Activated T-cell treated with anti-CD3 and anti-CD28 coated beads for 24 hours (primary cell): ENCODE measurements around the gene CSNK2A1.
"Not testable (repeated sequence)": the region's sequence is repeated elsewhere in the genome, so short reads cannot be mapped to it uniquely, and the experiment has no call there.

Source experiments
- DNase-seq: peaks from one replicate; pipeline ENCODE4 v3.0.0-alpha.2; 2020; ENCODE audit warnings: low read depth

Gene CSNK2A1

GRCh38 chr20:483815-484644, 59.6 kb downstream of the CSNK2A1 start:
- no peak for DNase-seq

- no peak for DNase-seq
These were observed 62.4 kb downstream of the CSNK2A1 start for GRCh38 chr20:481167-481566.

- no peak for DNase-seq
These were observed 63.5 kb downstream of the CSNK2A1 start for GRCh38 chr20:480044-480443.

DNA sequence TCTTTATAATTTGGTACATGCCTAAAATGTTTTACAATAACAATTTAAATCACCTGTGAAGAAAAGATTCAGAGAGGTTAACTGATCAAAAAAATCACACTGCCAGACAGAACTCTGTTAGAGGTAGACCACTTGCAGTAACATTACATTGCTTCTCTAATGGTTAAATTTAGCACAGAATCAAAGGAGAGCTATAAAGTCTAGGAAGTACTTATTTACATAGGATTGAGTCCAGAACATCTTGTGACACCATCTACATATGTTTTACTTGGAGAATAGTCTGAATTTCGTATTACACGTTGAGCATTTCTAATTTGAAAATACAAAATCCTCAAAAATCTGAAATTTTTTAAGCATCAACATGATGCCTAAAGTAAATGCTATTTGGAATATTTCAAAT, 64.1 kb downstream of the CSNK2A1 start:
- no peak for DNase-seq

DNA sequence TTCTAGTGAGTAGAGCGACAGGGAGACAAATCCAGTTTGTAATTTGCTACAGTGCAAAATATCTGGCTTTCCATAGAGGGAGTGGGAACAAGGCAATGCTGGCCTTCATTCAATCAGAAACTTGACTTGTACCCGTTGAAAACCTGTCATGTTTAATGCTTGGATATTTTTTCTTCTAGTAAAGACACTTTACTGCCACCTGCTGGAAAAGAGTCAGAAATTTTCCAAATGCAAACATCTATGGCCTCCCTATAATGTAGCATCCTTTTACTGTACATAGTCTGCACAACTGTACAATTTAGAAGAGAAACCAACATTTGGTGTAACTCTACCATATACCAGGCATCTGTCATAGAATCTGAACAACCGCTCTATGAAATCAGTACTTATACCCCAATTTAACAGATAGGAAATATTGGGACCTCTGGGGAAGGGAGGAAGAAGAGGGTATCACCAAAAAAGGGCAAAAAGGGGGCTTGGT, 64.6 kb downstream of the CSNK2A1 start:
- DNase-seq: peak; percentile 11

DNA sequence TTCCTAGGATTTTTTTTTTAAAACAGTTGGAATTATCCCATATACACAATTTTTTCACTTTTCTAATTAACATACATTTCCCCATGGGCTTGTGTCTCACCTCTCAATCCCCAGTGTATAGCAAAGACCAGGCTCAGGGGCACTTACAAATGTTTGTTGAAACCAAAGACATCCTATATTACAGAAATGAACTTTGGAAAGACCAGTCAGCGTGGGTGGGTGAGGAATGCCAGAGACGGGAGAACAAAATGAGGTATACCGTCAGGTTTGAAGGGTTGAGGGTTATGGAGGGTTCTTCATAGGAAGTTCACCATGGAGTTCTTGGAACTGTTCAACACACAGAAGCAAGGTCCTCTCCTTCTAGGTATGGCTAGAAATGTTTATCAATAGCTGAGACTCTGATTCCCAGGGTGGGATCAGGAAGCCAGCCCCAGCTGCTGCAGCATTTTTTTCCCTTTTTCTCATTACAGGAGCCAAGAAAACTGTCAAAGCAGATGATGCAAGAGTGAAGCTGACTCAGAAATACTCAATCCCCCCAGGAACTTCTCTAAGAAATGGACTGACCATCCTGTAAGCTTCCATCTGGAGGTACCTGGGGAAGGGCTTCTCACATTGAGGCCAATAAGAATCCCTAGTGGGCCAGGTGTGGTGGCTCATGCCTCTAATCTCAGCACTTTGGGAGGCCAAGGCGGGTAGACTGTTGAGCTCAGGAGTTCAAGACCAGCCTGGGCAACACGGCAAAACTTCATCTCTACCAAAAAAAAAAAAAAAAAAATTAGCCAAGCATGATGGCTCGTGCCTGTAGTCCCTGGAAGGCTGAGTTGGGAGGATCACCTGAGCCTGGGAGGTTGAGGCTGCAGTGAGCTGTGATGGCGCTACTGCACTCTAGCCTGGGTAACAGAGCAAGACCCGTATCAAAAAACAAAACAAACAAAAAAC, 65.3 kb downstream of the CSNK2A1 start:
- DNase-seq: no peak

DNA sequence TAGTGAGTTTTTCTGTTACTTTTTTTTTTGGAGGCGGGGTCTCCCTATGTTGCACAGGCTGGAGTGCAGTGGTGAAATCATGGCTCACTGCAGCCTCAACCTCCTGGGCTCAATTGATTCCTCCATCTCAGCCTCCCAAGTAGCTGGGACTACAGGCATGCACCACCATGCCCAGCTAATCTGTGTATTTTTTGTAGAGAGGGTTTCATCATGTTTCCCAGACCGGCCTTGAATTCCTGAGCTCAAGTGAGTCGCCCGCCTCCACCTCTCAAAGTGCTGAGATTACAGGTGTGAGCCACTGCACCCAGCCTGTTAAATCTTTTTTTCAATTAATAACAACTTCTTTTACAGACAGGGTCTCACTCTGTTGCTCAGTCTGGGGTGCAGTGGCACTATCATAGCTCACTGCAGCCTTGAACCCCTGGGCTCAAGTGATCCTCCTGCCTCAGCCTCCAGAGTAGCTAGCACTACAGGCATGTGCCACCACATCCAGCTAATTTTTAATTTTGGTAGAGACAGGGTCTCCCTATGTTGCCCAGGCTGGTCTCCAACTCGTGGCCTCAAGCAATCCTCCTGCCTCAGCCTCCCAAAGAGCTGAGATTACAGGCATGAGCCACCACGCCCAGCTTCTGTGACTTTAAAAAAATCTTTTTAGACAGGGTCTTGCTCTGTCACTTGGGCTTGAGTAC, 66.9 kb downstream of the CSNK2A1 start:
- DNase-seq: not testable (repeated sequence)

DNA sequence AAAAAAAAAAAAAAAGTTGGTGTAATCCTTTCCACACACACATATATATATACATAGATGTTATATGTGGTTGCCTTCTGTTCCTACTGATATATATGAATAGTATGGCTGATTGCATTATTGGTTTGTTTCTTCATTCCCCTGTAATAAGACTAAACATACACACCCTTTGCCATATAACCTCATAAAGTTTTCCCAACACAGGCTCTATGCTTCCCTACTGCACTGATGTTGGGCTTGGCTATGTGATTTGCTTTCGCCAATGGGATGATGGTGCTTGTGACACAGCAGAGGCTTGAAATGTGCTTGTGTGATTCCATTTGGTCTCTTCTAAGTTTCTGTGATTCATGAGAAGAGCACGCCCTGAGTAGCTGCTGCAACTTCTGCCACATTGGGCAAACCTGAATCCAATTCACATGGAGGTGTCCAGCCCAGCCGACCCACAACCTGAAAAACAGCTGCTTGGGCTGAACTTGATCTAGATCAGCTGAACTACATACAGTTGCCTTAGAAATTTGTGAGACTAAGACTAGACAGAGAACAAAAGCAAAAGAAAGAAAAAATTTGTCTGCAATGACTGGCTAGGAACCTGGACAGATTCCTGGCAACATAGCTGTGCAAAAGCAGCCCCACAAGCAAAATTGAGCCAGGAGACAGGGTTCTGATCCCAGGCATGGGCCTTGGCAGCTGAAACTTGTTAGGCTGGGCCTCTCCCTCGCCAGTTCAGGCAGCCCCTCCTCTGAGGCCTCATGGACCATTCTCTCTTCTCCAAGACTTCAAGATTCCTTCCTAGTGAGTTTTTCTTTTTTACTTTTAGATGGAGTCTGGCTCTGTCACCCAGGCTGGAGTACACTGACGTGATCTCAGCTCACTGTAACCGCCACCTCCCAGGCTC, 67.9 kb downstream of the CSNK2A1 start:
- DNase-seq: no peak

- DNase-seq: no peak
These were observed 69.0 kb downstream of the CSNK2A1 start for GRCh38 chr20:474581-474980.

- no peak for DNase-seq
These were observed 70.7 kb downstream of the CSNK2A1 start for GRCh38 chr20:472889-473292.

DNA sequence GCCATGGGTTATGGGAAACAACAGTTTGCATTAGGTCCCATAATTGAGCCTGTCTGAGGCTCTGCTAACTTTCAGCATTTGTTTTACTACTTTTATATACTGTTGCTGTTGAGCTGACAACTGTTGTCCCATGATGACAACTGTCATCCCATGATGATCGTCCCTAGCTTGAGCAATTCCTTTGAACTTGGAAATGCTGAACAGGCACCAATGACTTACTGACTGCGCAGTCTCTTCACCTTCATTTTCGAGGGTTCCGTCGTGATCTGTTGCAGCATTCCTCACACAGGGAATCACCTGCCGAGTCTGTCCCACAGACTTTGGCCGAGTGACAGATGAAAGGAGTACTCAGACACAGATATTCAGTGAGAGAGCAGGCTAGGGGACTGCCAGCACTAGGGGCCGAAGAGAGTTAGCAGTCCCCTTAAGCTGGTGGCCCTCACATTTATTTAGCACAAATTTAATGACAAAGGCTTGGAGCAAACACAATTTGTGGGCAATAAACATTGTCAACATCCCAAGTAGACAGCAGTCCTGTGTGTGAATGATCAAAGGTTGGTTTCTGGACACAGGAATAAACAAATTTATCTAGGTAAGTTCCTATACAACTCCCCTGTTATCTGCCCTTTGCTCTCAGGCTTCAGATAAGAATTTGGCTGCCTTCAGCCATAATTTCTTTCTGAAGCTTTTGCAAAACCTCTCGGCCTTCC, 71.3 kb downstream of the CSNK2A1 start:
- DNase-seq: no peak

GRCh38 chr20:469746-470490, 73.7 kb downstream of the CSNK2A1 start:
- no peak for DNase-seq

DNA sequence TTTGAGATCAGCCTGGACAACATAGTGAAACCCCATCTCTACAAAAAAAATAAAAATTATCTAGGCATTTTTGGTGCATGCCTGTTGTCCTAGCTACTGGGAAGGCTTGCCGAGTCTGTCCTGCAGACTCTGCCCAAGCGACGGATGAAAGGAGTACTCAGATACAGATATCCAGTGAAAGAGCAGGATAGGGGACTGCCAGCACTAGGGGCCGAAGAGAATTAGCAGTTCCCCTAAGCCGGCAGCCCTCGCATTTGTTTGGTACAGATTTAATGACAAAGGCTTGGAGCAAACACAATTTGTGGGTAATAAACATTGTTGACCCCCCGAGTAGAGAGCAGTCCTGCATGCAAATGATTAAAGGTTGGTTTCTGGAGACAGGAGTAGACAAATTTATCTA, 75.8 kb downstream of the CSNK2A1 start:
- DNase-seq: no peak

GRCh38 chr20:462199-462991, 81.2 kb downstream of the CSNK2A1 start, which contains the start of gene TBC1D20:
Gene TBC1D20, minus strand, starts transcription at chr20:462533. Its CDS starts 128 bp downstream, at chr20:462405.
- DNase-seq: peak; percentile 76

- DNase-seq: peak; percentile 30
These were observed 82.1 kb downstream of the CSNK2A1 start for GRCh38 chr20:461254-462198.

DNA sequence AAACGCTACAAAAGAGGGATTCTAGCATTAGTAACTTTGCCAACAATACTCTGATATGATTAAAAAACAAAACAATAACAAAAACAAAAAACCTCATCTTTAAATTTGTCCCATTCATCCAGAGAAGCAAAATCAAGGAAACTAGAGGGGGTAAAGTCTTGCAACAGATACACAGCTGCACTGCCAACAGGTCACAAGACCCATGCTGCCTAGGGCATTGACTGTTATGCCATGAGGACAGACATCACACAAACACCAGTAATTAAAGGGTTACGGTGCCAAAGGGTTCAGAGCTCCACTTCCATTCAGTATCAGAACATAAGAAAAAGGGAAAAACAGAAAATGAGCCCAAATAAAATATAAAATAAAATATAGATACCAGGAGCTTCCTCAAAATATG, 82.9 kb downstream of the CSNK2A1 start:
- DNase-seq: no peak

DNA sequence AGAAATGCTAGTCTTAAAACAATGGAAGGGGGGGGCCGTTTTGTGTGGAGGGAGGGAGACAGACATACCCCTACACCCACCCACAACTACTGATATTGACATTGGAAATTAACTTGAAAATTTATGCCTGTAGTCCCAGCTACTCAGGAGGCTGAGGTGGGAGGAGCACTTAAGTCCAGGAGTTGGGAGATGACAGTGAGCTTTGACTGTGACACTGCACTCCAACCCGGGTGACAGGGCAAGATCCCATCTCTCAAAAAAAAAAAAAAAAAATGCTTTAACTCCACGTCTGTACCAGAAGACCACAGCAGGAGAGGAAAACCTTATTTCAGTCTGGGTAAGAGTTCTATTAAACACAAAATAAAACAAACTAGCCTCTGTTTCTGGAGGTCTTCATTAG, 83.4 kb downstream of the CSNK2A1 start:
- DNase-seq: no peak

- no peak for DNase-seq
These were observed 84.8 kb downstream of the CSNK2A1 start for GRCh38 chr20:458776-459175.
